Hematopoietic multipotent progenitor cell (in vitro differentiated cells): Measurements from ENCODE around the gene C1QTNF5. TPM values are rescaled to one million over a fixed set of nuclear protein-coding genes. Genes with fewer than 3 reads are reported as not detected.

Source experiments
- DNase-seq, 3 donors: peaks; one replicate each; pipeline ENCODE4 v3.0.0-alpha.2; 2011 to 2015; ENCODE audit warnings: low read depth in 2 of 3, low spot score in 2 of 3
- total RNA-seq: library from RNA; depleted of rRNA; stranded (reverse); fragments of >200 nt; gene quantifications from one replicate; pipeline ENCODE4 v1.2.3, GENCODE V29; 2012

Gene C1QTNF5
- total RNA-seq, 1 donor, result under 0.01 TPM

DNA sequence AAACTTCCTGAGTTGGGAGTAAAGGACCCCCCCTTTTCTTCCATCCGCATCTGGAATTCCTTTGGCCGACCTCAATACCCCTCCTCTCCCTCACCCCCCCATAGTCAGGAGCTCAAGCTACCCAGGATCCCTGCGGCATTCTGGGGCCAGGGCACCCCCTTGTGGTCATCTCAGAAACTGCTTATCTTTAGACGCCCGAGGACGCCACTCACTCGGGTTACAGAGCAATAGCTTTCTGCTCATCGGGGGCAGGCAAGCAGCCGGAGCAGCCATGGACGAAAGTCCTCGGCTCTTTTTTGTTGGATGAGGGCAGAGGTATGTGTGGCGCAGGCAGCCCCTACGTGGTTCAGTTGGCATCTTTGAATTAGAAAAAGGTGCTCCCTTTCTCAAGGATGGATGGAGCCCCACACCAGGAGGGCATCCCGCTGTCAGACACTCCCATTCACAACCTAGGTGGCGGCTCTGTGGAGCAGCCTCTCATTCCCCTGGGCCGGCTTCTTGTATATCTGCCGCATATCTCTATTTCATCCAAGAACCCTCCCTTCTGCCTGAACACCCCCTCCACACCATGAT is 2.3 kb downstream of the C1QTNF5 start:
- peak; percentile 58 to 79 (median 62) for DNase-seq

DNA sequence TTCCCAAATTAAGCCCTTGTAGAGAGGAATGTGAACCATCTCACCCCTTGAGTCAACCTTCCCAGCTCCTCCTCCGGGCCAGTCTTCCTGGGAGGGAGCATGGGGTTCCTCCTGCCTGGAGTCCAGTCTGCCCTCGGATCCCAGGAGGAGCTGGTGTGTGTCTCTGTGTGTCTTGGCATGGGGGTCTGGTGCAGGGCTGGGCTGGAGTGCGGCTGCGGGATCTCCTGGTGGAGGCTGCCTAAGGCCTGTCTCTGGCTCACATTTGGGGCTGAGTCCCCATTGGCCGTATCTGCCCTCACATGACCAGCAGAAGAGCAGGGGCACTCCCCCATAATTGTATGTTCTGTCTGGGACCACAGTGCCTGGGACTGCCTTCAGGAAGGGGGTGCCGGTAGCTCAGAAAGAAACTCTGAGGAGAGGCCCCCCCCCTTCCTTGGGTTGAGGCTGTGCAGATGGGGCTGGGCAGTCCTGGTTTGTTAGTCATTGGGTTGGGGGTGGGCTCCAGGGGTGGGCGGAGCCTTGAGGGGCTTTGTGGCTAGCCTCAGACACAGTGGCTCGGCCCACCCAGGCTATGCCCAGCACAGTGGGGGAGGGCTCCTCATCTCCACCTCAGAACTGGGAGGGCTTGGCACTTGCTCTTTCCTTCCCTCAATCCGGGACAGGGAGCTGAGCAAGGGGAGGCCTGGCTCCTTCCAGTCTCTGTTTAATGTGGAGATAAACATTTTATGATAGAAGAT is 2.9 kb downstream of the C1QTNF5 start:
- DNase-seq, result no peak

DNA sequence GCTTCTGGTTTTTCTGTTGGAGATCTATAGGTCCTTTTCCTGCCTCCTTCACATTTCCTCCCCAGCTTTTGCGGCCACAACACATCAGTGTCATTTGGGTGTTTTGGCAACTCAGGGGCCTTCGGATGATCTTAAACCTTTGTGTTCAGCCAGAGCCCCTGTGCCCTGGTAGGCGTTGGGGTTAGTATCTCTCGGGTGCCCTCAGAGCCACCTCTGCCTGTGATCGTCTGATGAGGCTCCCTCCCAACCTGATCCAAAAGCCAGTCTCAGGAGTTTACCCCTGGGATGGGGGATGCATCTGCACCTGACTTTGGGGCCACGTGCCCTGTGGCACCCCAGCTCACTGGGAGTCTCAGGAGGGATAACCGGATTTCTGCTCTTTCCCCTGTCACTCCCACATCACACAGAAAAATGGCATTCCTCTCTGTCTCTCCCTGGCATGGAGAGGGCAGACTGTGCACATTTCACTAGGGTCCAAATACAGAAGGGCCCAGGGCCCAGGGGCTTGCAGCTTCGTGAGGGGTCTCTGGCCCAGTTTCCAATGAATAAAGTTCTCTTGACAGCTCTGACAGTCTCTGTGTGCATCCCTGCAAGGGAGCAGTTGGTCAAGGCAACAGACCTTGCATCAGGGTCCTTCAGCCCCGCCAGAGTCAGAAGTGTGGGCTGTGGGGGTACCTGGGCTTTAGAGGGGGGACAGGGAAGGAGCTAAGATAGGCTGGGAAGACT is 3.8 kb downstream of the C1QTNF5 start:
- no peak for DNase-seq

DNA sequence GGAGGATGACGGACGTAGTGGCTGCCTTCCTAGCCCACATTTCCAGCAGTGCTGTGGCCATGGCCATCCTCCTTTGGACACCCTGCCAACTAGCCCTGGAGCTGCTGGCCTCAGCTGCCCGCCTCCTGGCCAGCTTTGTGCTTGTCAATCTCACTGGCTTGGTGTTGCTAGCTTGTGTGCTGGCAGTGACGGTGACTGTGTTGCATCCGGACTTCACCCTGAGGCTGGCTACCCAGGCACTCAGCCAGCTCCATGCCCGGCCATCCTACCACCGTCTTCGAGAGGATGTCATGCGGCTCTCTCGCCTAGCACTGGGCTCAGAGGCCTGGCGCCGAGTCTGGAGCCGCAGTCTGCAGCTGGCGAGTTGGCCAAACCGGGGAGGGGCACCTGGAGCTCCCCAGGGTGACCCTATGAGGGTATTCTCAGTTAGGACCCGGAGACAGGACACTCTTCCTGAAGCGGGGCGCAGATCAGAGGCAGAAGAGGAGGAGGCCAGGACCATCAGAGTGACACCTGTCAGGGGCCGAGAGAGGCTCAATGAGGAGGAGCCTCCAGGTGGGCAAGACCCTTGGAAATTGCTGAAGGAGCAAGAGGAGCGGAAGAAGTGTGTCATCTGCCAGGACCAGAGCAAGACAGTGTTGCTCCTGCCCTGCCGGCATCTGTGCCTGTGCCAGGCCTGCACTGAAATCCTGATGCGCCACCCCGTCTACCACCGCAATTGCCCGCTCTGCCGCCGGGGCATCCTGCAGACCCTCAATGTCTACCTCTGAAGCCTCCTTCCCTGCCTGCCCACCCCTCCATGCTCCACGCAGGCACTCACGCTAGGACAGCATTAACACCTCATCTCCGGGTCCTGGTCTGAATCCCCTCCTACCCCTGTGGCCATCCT is 4.8 kb downstream of the C1QTNF5 start:
- no peak for DNase-seq

DNA sequence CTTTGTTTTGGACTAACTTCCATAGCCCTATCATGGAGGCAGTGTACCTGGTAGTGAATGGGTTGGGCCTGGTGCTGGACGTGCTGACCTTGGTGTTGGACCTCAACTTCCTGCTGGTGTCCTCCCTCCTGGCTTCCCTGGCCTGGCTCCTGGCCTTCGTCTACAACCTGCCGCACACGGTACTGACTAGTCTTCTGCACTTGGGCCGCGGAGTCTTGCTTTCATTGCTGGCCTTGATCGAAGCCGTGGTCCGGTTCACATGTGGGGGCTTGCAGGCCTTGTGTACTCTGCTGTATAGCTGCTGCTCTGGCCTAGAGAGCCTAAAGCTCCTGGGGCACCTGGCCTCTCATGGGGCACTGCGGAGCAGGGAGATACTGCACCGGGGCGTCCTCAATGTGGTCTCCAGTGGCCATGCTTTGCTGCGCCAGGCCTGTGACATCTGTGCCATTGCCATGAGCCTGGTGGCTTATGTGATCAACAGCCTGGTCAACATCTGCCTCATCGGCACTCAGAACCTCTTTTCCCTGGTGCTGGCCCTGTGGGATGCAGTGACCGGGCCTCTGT is 5.5 kb downstream of the C1QTNF5 start:
- DNase-seq, result no peak

DNA sequence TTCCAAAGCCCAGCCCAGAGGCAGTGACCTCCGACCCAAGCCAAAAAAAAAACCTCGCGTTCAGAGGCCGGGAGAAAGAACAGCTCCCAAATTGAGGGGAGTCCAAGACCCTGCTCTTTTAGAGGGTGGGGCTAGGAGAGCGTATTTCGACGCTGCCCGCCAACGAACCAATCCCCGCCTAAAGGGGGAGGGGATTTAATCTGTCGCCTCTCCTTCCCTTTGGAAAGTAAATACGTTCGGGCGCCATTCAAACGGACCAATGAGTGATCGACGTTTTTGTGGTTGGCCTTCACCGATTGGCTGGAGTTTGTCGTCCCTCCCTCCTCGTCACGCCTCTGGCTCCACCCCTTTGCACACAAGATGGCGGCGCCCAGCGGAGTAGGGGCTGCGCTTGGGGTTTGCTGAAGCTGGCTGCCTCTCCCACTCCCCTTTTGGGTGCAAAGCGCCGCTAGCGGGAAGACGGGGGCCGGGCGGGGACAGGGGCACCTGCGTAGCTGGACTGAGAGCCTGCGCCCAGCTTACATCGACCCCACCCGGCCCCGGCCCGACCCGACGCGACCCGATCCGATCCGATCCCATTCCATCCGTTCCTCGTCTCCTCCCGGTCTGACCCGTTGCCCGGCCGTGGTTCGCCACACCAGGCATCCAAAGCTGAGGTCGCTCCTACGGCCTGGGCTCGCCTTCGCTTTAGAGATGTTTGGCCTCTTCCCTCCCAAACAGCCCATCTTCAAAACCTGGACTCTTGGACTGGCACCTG is 6.3 kb downstream of the C1QTNF5 start, which contains the start of gene RNF26:
TSS of gene RNF26 (plus strand) at position 354 of the 757 bp plus-strand sequence. CDS start 596 bp downstream, outside the sequence.
- DNase-seq, result peak; percentile 87 to 99 (median 96)

DNA sequence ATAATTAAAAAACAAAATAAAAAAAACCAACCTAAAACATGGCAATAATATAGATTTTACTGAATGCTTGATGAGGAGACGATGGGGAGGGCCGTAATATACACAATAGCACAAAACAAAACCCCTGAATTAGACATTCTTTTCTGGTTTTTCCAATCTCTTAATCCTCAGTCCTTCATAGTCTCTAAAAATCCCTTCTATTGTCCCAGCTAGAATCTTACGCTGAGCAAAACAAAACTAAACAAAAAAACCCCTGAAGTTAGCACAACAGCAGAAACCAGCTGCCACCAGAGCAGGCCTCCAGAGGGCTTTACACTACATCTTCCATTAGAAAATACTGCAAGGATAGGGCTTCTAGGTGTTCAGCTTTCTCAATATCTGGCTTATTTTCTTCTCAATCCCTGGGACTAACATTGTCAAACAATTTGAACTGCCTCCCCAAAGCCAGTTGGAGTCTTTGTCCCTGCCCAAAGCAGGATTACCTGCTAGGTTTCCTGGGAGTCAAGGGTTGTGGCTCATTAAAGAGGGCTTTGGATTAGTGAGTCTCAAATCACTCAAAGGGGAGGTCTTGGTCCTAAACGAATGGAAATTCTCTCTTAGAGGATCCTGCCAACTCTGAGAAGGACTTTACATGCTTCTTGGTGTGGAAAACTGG is 8.4 kb downstream of the C1QTNF5 start:
- DNase-seq, result no peak

DNA sequence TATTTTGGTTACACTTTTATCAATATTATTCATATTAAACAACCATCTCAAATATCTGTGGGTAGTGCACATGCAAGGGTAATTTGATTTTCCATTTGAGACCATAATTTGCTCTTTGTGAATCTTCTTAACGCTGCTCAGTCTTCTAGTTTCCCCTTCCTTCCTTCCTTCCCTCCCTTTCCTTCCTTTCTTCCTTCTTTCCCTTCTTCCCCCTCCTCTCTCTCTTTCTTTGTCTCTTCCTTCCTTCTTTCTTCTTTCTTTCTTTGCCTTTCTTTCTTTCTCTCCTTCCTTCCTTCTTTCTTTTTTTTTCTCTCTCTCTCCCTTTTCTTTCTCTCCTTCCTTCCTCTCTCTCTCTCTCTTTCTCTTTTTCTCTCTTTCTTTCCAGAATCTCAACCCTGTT is 10.4 kb downstream of the C1QTNF5 start:
- no peak for DNase-seq

DNA sequence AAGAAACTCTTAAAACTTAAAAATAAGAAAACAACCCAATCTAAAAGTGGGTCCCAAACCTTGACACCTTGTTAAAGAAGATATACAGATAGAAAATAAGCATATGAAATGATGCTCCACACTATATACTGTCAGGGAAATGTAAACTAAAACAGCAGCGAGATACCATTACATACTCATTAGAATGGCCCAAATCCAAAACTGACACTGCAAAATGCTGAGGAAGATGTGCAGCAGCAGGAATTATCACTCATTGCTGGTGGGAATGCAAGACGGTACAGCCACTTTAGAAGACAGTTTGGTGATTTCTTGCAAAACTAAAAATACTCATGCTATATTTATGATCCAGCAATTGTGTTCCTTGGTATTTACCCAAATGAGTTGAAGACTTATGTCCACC is 11.4 kb downstream of the C1QTNF5 start:
- no peak for DNase-seq

DNA sequence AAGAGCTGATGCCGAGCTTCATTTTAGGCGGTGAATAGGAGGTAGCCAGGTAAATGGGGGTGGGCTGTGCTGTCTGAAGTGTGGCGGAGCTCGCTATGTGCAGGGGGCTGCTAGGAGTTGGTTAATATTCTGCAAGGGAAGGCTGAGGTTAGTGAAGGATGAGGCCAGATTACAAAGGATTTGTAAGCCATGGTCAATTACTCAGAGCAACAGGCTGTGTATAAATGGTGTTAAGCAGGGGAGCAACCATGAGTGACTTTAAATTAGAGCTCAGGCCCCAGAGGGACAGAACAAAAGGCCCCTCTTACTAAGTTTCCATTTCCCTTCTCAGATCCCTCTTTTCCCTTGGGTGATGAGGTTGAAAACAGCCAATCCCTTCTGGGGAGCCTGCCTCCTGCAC is 16.5 kb downstream of the C1QTNF5 start:
- DNase-seq, result no peak

DNA sequence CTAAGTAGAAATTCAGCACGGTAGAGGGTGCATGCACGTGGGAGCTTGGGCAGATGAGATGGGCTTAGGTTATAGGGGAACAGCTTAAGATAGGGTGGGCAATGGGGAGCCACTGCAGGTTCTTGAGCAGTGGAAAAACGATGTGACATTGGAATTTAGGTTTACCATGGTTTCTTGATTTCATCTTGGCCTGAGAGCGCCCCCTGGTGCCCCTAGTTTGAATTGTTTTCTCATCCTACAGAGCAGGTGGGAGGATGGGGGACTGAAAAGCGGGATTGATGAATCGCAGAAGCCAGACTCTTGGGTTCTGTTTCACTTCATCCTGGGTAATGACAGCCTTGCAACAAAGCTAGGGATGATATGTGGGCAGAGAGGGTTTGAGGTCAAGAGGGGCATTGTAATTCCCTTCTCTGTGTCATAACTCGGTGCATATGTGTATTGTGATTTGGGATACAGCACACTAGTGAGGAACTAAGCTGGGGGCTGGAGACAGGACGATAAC is 17.1 kb downstream of the C1QTNF5 start:
- DNase-seq, result peak; percentile 56 to 83 (median 57)

DNA sequence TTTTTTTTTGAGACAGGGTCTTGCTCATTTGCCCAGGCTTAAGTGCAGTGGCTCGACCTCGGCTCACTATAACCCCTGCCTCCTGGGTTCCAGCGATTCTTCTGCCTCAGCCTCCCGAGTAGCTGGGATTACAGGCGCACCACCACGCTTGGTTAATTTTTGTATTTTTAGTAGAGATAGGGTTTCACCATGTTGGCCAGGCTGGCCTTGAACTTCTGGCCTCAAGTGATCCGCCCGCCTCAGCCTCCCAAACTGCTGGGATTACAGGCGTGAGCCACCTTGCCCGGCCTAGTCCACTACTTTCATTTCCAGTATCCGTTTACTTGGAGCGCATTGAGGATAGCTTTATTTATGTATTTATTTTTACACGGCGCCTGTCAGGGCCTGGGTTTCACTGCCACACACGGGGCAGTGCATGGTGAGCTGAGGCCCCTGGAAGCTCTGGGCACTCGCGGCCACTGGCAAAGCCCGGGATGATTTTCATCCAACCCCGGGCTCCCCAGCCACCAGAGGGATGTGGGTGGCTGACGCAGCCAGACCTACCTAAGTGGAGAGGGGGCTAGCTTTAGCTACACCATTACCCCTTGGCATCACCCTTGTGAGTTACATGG is 17.7 kb downstream of the C1QTNF5 start:
- no peak for DNase-seq

DNA sequence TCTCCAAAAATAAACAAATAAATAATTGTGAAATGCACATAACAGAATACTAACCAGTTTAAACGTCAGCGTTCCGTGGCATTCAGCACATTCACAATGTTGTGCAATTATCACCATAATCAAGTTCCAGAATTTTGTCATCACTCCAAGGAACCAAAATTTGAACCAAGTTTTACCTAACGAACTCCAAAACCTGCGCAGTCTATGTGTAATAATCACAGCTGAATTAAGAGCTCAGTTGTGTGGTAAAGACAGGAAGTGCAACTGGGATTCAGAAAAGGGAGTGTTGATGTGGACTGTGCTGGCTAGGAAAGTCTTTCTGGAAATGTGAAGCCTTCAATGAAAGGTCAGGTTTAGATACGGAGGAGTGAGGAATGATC is 18.3 kb downstream of the C1QTNF5 start:
- DNase-seq, result no peak

DNA sequence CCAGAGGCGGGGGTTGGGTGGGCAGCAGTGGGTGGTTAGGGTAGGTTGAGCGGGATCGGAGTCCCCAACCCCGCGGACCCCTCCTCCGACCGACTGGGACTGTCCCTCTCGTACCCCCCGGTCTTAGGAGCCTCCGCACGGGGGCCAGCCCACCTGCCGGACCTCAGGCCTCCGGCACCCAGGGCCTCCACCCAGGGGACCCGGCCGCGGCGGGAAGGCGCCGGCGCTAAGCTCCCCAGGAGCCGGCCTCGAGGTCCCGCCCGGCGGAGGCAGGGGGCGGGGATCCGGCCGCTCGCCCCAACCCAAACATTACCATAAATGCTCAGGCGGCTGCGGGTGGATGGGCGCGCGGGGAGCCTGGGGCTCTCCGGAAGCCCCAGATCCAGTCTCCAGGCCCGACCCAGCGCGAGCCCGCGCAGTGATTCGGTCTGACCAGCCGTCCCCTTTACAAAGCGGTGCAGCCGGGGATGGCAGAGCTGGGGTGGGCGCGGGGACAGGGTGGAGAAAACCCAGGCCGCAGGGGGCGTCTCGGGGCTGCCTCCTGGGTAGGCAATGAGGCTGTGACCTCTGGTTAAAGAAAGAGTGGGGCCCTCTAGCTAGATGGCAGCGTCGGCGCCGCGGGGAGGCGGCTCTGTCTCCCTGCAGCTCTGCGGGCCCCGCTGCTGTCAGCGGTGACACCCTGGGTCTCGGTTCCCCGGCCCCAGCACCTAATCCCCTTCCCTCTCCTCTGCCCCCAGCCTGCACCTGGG is 19.7 kb downstream of the C1QTNF5 start:
- peak; percentile 38 to 44 (median 43) for DNase-seq

DNA sequence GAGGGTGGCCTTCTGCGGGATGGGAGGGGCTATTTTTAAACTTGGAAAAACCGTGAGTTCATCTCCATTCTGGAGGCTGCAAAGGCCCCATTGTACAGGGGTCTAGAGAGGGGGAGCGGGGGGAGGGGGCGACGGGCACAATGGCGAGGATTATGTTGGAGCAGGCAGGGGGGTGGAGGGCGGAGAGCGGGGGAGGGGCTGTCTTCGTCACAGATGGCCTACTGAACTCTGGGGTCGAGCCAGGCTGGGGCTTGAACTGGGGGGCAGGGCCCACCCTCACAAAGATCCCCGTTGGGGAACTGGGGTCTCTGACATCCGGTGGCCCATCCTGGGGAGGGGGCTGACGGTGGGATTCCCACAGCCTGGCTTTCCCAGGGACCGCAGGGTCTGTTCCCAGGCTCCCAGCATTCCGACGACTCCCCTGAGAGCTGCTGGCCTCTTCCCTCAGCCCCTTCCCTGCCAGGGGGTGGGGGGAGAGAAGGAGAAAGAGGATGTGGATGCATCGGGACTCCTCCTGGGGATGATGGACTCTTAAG is 20.4 kb downstream of the C1QTNF5 start:
- no peak for DNase-seq

DNA sequence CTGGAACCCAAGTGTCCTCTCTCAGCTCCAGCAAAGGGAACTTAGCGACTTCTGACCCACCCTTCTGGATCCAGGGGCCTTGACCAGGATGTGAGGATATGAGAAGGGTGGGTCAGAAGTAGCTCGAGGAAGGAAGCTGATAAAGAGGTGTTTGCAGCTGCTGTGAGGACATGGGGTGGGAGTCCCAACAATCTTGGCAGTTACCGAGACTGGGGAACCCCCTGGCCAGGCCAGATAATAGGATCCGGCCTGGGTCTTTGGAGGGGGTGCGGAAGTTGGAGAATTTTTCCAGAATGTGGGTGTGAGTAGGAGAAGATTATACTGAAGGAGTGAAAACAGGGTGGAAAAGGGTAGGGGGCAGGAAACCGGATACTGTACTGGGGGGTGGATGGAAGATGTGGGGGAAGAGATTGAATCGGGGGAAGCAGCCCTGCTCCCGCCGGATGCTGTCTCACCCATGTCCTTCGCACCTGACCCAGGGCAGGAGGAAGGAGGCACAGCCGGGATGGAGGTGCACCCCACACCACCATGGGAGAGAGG is 20.9 kb downstream of the C1QTNF5 start:
- no peak for DNase-seq

DNA sequence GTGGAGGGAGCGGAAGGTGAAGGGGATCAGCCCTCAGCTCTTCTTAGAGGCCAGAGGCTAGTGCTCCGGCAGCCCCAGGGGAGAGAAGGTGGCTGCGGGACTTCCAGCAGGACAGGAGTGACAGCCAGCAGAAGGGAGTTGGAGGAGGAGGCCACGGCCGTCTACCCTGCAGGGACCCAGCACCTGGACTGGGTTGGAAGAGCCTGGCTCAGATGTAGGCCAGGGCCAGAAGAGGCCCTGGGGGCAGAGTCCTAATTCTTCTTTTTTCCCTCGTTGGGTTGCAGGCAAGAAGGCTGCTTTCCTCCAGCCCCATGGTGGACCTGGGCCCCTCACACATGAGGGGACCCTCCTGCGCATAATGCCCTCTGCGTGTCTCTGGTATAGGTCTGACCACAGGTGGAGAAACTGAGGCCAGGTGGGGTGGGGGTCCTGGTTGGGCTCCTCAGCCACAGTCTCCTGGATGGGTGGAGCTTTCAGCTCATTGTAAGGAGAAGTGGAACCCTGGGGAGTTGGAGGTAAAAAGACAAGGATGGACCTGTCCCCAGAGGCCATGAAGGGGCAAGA is 21.5 kb downstream of the C1QTNF5 start:
- no peak for DNase-seq
